Measurements from ENCODE around the gene ACTG1. TPM values are rescaled to one million over a fixed set of nuclear protein-coding genes. Genes with fewer than 3 reads are reported as not detected.
A peak's percentile ranks its signal among the peaks of the same experiment; 100 is the strongest.

The ACTG1 gene
- polyA plus RNA-seq, 6 donors from 2014 or later, result 664 to 1,094 (median 872) TPM

DNA sequence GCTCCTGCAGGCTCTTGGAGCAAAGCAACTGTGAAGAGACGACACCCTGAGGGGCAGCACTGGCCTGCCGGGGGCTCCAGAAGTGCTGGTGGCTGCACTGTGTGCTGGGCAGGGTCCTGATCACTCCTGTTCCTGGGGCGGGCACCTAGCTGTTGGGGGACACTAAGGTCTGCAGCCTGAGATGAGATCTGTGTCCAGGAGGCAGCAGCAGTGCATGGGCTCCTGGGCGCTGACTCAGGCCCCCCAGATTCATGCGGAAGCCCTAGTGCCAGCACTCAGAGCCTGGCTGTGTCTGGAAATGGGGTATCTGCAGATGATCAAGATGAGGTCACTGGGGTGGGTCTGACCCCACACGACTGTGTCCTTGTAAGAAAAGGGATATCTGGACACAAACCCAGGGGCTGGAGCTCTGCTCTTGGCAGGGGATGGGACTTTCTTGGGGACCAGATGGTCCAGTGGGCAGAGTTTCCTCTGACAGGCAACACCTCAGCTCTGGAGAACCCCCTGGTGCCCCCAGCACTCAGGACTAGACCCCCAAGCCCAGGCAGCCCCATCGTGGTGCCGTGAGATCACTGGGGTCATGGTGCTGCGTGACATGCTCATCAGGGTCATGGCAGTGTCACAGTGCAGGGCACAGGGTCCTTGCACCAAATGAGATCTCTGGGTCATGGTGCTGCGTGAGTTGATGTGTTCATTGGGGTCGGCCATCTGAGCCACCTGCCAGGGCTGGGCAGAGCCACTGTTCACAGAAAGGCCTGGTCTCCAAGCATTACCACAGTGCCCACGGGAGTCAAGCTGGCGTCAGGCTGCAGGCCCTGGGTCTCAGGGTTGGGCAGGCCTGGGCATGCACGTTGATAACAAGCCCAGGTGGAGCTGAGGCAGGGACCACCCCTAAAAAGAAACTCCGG lies 30.1 kb upstream of the ACTG1 start:
- Mint-ChIP-seq H3K9me3 (no peaks in the 10 kb centered on the region), H3K4me3 (peak overlapping the region in 1 of 8 donors; percentile 45), H3K36me3 (peaks cover 0 to 14% of the 10 kb centered on the region in 2 donors), H3K4me1 (peaks cover 4 to 11% (median 5%) of the 10 kb centered on the region in 3 donors), H3K27ac (no peak overlapping the region), H3K27me3 (peaks cover 4 to 12% (median 8%) of the 10 kb centered on the region in 3 donors)
- no peak for DNase-seq
- ATAC-seq (ENCODE audit: low read depth in 2 of 2), result no peak

DNA sequence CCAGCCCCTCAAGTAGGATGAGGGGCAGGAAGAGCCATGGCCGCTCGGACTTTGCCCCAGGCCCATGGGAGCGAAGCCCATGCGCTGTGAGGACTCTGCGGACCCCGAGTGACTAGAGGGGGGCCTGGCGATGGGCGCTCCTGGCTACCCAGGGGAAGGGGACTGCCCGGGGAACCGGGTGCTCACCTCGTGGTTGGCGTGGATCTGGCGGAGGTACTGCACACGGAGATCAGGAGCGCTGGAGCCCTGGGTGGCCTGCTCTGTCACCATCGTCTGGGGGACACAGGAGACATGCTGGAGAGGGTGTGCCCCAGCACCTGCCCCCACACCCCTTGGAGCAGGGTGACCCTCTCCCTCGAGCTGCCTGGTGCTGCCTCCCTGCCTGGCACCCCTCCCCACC lies 28.5 kb upstream of the ACTG1 start:
- ATAC-seq (ENCODE audit: low read depth in 2 of 2) (no peak), DNase-seq (no peak)
- Mint-ChIP-seq H3K27ac (no peak overlapping the region), H3K27me3 (peaks cover 5 to 18% (median 13%) of the 10 kb centered on the region in 3 donors), H3K4me3 (no peak overlapping the region), H3K4me1 (peaks cover 7 to 16% (median 11%) of the 10 kb centered on the region in 3 donors), H3K36me3 (peaks cover 0 to 15% of the 10 kb centered on the region in 2 donors), H3K9me3 (no peaks in the 10 kb centered on the region)

DNA sequence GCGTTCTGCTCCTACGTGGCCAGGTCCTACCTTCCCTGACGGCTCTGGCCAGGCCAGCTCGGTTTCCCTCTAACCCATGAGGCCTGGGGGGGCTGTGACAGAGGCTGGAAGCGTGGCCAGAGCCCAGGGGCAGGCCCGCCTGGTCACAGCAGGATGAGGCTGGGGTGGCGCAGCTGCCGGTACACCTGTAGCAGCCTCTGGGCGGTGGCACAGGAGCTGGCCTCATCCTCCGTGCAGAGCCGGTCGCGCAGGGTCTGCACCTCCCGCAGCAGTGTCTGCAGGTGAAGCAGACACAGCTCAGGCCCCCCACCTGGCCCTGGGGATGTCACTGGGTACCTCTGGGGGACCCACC lies 28.1 kb upstream of the ACTG1 start:
- Mint-ChIP-seq H3K27ac (no peak overlapping the region), H3K4me3 (no peak overlapping the region), H3K4me1 (peaks cover 7 to 16% (median 11%) of the 10 kb centered on the region in 3 donors), H3K36me3 (peaks cover 0 to 15% of the 10 kb centered on the region in 2 donors), H3K9me3 (no peaks in the 10 kb centered on the region), H3K27me3 (peaks cover 5 to 23% (median 16%) of the 10 kb centered on the region in 3 donors)
- DNase-seq, result no peak
- no peak for ATAC-seq (ENCODE audit: low read depth in 2 of 2)

DNA sequence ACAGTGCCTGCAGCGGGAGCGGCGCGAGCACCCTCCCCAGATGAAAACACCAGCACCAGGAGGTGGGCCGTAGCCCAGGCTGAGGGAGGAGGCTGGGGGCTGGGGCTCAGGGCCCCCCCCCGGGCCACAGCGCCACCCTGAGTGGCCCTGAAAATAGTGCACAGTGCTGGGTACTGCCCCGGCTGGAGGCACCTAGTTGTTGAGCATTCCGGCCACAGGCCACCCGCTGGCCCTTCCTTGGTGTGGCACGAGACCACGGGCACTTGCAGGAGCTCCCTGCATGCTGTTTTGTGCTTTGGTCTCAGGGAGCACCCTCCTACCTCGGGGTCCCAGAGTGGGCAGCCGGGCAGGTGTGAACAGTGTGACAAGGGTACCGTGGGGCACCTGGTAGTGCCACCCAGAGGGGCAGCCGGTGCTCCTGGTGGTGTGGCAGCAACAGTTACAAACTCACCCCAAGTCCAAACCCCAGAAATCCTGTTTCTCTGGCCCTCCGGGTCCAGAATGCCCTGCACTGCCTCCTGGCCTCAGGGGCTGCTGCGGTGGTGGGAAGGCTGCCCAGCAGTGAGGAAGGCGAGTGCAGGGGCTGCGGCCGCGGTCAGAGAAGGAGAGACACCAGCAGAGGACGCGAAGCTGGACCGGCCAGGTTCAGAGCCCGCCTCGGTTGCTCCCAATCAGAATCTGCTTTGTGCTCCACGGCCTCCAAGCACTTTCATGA lies 27.5 kb upstream of the ACTG1 start:
- ATAC-seq (ENCODE audit: low read depth in 2 of 2) (no peak), DNase-seq (no peak)
- Mint-ChIP-seq H3K36me3 (peaks cover 0 to 15% of the 10 kb centered on the region in 2 donors), H3K9me3 (no peaks in the 10 kb centered on the region), H3K4me3 (no peak overlapping the region), H3K27ac (no peak overlapping the region), H3K27me3 (peaks cover 5 to 23% (median 20%) of the 10 kb centered on the region in 3 donors), H3K4me1 (peaks cover 7 to 16% (median 15%) of the 10 kb centered on the region in 3 donors)

DNA sequence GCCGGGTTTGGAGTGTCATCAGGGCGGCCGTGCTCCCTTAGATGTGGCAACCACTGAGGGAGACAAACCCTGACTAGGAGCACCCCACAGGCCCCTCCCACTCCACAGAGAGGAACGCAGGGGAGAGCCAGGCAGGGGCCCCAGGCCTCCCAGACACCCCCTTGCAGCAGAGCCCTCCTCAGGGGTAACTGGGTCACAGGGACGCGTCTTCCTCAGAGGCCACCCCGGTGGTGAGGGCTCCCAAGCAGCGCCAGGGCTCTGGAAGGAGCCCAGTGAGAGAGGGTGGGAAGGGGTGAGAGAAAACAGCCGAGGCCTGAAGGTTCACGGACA lies 26.9 kb upstream of the ACTG1 start:
- peaks cover 5 to 23% (median 20%) of the 10 kb centered on the region in 3 donors for H3K27me3 Mint-ChIP-seq
- H3K27ac Mint-ChIP-seq, result no peak overlapping the region
- no peak for ATAC-seq (ENCODE audit: low read depth in 2 of 2)
- H3K9me3 Mint-ChIP-seq, result no peaks in the 10 kb centered on the region
- H3K4me3 Mint-ChIP-seq, result no peak overlapping the region
- H3K4me1 Mint-ChIP-seq, result peaks cover 7 to 16% (median 15%) of the 10 kb centered on the region in 3 donors
- peaks cover 0 to 15% of the 10 kb centered on the region in 2 donors for H3K36me3 Mint-ChIP-seq
- DNase-seq, result no peak

DNA sequence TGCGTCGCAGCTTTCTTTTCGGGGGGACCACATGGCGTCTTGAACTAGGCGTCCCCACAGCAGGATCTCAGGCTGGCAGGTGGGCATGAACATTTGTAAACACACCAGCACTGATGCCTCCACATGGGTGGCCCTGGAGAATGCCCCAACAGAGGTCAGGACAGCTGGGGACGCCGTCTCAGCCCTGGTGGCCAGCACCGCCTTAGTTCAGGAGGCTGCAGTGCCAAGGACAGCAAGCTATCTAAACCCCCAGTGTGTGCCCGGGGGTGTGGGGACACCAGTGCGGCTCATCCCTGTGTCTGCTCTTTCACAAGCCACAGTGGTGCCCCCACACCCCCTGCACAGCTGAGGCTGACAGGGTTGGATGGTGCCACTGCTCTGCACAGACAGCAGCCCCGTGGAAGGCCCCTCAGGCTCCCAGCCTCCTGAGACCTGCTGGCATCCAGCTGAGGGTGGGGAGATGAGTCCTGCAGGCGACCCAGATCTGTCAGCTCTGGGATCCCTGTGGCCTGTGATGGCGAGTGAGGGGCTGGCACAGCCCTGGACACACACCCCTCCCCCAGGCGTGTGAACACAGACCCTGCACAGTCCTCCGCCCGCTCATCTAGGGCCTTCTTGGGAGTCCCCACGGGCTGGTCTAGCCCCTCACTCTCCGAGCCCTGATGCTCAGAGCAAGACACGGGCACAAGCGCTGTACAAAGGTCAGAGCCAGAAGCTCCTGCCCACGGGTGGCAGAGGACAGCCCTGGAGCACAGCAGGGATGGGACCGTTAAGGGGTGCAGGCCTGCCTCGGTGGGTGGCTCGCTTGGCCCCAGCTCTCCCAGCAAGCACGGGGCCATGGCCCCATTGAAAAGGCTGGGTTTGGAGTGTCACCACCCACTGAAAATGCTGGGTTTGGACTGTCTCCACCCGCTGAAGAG lies 26.3 kb upstream of the ACTG1 start:
- ATAC-seq (ENCODE audit: low read depth in 2 of 2), result no peak
- peaks cover 7 to 17% (median 15%) of the 10 kb centered on the region in 3 donors for H3K4me1 Mint-ChIP-seq
- H3K27ac Mint-ChIP-seq, result no peak overlapping the region
- peaks cover 0 to 15% of the 10 kb centered on the region in 2 donors for H3K36me3 Mint-ChIP-seq
- peaks cover 5 to 23% (median 20%) of the 10 kb centered on the region in 3 donors for H3K27me3 Mint-ChIP-seq
- H3K9me3 Mint-ChIP-seq, result no peaks in the 10 kb centered on the region
- no peak for DNase-seq
- no peak overlapping the region for H3K4me3 Mint-ChIP-seq

DNA sequence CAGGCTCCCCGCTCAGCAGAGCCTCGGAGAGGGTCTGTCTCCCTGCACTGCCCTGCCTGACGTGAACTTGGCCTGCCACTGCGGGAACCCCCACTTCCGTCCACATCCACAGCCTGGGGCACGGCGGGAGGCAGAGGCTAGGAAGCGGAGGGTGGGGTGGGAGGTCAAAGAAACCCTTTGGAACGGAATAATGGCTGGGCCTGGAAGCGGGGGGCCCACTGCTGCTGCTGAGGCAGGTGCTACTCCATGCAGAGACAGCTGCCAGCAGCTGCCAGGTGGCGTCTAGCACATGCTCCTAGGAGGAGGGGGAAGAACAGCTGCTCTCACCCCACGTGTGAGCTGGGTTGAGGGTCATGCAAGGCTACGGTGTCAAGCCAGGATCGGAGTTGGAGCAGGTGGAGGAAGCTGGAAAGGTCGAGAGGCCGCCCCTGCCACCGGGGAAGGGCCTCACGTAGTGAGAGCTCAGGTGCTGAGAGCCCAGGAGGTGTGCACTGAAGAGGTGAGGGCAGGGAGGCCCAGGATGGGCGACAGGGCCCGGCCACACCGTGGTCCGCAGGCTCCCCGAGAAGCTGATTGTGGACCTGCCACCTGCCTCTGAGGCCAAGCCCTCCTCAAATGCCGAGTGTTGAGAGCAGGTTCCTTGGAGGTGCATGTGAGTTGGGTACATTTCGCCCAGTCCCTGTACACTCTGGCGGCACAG lies 25.4 kb upstream of the ACTG1 start:
- DNase-seq, result no peak
- H3K27ac Mint-ChIP-seq, result peak overlapping the region in 1 of 6 donors; percentile 14

DNA sequence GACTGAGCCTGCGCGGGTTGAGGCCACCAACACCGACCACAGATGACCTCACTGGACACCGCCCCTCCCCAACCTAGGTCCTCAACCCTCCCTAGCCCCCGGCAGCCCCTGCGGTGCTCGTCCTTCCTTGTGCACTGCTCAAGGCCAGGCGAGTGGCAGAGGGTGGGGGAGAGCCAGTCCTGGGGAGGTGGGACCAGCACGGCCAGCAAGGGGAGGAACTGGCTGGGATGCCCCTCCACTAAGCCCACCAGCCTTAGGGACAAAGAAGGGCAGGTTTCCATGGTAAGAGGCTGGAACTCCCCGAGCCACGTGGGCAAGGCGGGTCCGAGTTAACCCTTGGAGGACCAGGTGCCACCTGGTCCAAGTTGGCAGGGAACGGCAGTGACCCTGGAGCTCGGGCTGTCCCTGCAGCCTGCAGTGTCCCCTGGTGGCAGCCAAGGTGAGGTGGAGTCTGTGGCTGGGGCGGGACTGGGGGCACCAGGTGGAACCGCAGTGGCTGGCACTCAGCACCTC lies 24.8 kb upstream of the ACTG1 start:
- Mint-ChIP-seq H3K9me3 (no peaks in the 10 kb centered on the region), H3K27me3 (peaks cover 5 to 23% (median 20%) of the 10 kb centered on the region in 3 donors), H3K4me1 (peaks cover 7 to 26% (median 15%) of the 10 kb centered on the region in 3 donors), H3K4me3 (peak overlapping the region in 2 of 8 donors; percentile 16 to 63), H3K27ac (no peak overlapping the region), H3K36me3 (peaks cover 0 to 15% of the 10 kb centered on the region in 2 donors)
- ATAC-seq (ENCODE audit: low read depth in 2 of 2), result peak; percentile 80 to 86
- peak; percentile 43 for DNase-seq

More for the DNA sequence above, 25.4 kb upstream of the ACTG1 start:
- Mint-ChIP-seq H3K36me3 (peaks cover 0 to 15% of the 10 kb centered on the region in 2 donors), H3K27me3 (peaks cover 5 to 23% (median 20%) of the 10 kb centered on the region in 3 donors), H3K4me3 (peak overlapping the region in 3 of 8 donors; percentile 16 to 63 (median 22)), H3K4me1 (peaks cover 7 to 26% (median 15%) of the 10 kb centered on the region in 3 donors), H3K9me3 (no peaks in the 10 kb centered on the region)
- ATAC-seq (ENCODE audit: low read depth in 2 of 2), result no peak

DNA sequence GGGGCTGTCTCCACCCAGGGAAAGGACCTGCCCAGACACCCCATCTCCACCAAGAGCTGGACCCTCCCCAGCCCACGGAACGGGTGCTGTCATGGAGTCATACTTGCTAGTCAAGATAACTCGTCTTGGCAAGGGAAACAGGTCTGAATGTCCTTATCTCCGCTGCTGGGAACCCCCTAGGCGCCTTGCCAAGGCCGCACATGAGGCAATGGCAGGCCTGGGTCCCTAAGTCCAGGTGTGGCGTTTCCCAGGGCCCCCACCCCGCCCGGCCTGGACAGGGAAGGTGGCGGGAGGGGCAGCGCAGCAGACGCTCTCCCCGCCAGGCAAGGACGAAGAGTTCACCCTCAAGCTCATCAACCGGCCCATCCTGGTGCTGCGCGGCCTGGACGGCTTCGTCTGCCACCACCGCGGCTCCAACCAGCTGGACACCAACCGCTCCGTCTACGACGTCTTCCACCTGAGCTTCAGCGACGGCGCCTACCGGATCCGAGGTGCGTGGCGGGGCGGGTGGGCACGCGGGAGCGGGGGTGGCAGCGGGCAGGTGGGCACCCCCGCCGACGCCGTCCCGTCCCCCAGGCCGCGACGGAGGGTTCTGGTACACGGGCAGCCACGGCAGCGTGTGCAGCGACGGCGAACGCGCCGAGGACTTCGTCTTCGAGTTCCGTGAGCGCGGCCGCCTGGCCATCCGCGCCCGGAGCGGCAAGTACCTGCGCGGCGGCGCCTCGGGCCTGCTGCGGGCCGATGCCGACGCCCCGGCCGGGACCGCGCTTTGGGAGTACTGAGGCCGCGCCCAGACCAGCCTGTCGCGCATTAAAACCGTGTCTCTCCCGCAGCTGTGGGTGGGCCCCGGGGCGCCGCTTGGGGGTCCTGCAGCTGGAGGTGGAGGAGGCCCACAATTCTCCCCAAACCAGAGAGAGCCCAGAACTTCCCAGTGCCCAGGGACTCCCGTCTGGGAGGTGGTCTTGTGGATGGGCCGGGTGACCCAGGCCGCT lies 24.0 kb upstream of the ACTG1 start:
- DNase-seq, result no peak
- Mint-ChIP-seq H3K36me3 (peaks cover 0 to 14% of the 10 kb centered on the region in 2 donors), H3K9me3 (no peaks in the 10 kb centered on the region), H3K4me3 (peak overlapping the region in 1 of 8 donors; percentile 16), H3K27me3 (peaks cover 5 to 23% (median 20%) of the 10 kb centered on the region in 3 donors), H3K4me1 (peaks cover 7 to 24% (median 15%) of the 10 kb centered on the region in 3 donors), H3K27ac (no peak overlapping the region)
- ATAC-seq (ENCODE audit: low read depth in 2 of 2), result peak; percentile 35 to 43

DNA sequence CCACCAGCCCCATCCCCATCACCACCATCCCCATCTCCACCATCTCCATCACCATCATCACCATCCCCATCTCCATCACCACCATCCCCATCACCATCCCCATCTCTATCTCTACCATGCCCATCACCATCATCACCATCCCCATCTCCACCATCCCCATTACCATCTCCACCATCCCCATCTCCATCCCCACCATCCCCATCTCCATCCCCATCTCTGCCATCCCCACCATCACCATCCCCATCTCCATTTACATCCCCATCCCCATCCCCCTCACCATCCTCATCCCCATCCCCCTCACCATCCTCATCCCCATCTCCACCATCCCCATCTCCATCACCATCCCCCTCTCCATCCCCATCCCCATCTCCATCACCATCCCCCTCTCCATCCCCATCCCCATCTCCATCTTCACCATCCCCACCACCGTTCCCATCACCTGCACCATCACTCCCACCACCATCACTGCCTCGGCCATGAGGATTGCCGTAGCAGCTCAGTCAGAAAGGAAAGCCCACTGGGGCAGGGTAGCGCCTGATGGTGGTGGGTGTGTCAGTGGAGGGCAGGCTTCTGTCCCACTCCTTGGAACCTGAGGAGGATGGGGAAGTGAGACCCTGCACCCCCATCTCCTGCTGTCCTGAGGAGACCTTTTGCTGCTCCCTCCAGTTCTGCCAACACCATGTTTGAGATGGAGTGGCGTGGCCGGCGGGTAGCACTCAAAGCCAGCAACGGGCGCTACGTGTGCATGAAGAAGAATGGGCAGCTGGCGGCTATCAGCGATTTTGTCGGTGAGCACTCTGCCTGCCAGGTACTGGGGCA lies 23.1 kb upstream of the ACTG1 start:
- Mint-ChIP-seq H3K36me3 (peaks cover 0 to 10% of the 10 kb centered on the region in 2 donors), H3K4me1 (peaks cover 7 to 21% (median 15%) of the 10 kb centered on the region in 3 donors), H3K27ac (no peak overlapping the region), H3K9me3 (no peaks in the 10 kb centered on the region), H3K4me3 (peak overlapping the region in 1 of 8 donors; percentile 7), H3K27me3 (peaks cover 5 to 23% (median 20%) of the 10 kb centered on the region in 3 donors)
- ATAC-seq (ENCODE audit: low read depth in 2 of 2) (no peak), DNase-seq (no peak)

DNA sequence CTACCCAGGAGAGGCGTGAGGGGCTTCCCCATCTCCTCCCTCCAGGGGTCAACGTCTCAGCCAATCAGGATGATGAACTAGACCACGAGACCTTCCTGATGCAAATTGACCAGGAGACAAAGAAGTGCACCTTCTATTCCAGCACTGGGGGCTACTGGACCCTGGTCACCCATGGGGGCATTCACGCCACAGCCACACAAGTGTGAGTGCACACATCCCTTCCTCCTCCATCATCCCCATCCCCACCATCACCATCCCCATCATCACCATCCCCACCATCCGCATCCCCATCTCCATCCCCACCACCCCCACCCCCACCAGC lies 22.4 kb upstream of the ACTG1 start:
- no peak for ATAC-seq (ENCODE audit: low read depth in 2 of 2)
- no peak overlapping the region for H3K27ac Mint-ChIP-seq
- peaks cover 0 to 10% of the 10 kb centered on the region in 2 donors for H3K36me3 Mint-ChIP-seq
- peaks cover 5 to 23% (median 20%) of the 10 kb centered on the region in 3 donors for H3K27me3 Mint-ChIP-seq
- H3K4me1 Mint-ChIP-seq, result peaks cover 7 to 21% (median 15%) of the 10 kb centered on the region in 3 donors
- no peak overlapping the region for H3K4me3 Mint-ChIP-seq
- DNase-seq, result no peak
- no peaks in the 10 kb centered on the region for H3K9me3 Mint-ChIP-seq
